Stimulated activated CD8-positive, alpha-beta memory T cell treated with anti-CD3 and anti-CD28 coated beads, Interleukin-4, amount 100 ng/mL, for 4 hours (primary cell): Measurements from ENCODE around the gene CARNS1.

ENCODE experiments used
- DNase-seq, 2 donors: peaks; one replicate each; pipeline ENCODE4 v3.0.0-alpha.2; 2020; ENCODE audit warnings: low read depth in 2 of 2, low spot score in 1 of 2

CARNS1 gene

GRCh38 chr11:67376063-67376820, 39.2 kb upstream of the CARNS1 start:
- no peak for DNase-seq

- DNase-seq, result no peak
Measured at GRCh38 chr11:67376873-67377808, 38.3 kb upstream of the CARNS1 start.

- no peak for DNase-seq
Measured at GRCh38 chr11:67378544-67378943, 36.9 kb upstream of the CARNS1 start.

- no peak for DNase-seq
Measured at GRCh38 chr11:67379061-67380058, 36.1 kb upstream of the CARNS1 start.

DNA sequence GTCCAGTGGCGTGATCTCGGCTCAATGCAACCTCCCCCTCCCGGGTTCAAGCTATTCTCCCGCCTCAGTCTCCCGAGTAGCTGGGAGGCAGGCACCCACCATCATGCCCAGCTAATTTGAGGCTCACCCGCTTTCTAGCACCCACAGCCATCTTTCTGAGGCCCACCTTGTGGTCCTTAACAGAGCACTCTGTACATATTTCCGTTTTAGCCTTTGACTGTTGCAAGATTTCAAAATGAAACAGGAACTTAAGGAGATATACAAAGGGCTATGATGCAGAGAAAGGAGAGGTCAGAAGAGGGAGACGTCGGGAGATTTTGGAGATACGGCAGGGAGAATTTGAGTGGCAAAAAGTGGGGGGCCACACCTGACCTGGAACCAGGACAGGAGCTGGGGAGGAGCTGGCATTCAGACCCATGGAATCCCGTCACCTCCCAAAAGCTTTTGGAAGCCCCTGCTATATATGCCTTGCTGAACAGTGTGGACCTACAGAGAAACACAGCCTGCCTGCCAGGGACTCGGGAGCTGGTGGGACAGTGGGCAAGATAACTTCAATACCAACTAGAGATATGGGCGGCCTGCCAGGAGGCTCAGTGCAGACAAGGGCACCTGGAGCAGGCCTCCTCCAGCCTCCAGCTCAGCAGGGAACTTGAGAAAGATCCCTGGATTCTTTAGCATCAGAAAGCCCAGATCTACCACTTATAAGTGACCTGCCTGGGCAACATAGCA, 34.1 kb upstream of the CARNS1 start:
- no peak for DNase-seq

DNA sequence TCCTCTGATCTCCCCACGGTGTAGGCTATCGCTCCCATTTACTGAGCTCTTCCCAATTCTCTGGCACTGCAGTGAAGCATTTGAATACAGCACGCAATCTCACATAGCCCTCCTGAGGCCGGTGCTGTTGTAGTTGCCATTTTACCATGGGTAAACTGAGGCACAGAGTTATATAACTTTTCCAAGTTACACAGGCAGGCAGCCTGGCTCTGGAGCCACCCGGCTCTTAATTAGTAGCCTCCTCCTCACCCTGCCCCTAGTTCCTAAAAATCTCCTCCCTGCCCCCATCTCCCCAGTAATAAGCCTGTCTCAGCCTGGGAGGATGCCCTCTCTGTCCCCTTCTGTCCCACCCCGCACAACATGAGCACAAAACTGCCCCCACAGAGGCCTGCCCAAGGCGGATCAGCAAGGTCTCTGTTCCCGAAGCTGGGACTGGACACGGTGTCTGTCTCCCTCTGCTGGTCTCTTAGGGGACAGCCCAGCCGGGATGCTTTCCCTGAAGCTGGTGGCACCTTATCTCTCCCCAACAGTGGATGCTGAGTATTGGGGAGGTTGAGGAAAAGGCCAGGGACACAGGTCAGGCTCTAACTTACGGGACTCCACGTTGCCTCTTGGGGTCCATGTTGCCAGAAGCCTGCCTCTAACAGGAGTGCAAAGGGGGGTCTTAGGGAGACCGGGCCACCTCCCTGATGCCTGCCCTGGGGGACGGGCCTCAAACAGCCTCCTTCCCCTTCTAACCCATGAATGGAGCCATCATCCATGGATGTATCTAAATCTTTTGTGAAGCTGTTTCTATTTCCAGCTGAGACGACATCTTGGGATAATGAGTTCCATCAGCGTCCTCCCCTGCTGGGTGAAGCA, 33.0 kb upstream of the CARNS1 start:
- peak; percentile 64 to 76 for DNase-seq

- no peak for DNase-seq
Measured at GRCh38 chr11:67384851-67385366, 30.6 kb upstream of the CARNS1 start.

DNA sequence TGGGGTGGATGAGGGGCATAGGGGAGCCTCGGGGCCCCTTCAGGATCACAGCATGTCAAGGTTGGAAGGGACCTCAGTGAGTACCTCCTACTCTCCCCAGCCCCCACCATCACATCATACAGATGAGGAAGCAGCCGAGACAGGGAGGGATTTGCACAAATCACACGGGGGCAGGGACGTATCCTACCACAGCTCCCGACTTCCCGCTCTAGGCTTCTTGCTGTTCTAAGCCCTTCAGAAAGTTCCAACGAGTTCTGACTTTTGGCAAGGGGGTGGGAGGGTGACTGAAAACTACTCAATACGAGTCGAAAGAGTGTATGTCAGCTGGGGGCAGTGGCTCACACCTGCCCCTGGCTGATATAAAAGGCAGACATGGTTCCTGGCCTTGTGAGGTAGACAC, 28.4 kb upstream of the CARNS1 start:
- no peak for DNase-seq

DNA sequence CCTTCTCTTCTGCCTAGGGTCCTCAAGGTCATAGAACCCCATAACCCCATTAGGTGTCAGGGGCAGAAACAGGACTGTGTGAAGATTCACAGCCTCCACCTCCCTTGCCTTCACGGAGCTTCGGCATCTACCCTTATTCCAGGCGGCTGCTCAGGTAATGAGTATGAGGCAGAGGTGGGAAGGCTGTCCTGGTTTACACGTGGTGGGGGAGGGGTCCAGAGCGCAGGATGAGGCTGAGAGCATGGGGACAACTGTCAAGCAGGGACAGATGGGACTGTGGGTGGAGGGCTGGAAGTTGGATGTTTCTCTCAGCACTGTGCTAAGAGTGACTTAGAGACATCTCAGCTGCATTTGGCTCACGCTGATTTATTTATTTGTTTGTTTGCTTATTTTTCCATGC, 28.0 kb upstream of the CARNS1 start:
- DNase-seq, result no peak

- DNase-seq, result no peak
Measured at GRCh38 chr11:67389477-67389876, 26.0 kb upstream of the CARNS1 start.

- DNase-seq, result no peak
Measured at GRCh38 chr11:67390947-67391303, 24.6 kb upstream of the CARNS1 start.

DNA sequence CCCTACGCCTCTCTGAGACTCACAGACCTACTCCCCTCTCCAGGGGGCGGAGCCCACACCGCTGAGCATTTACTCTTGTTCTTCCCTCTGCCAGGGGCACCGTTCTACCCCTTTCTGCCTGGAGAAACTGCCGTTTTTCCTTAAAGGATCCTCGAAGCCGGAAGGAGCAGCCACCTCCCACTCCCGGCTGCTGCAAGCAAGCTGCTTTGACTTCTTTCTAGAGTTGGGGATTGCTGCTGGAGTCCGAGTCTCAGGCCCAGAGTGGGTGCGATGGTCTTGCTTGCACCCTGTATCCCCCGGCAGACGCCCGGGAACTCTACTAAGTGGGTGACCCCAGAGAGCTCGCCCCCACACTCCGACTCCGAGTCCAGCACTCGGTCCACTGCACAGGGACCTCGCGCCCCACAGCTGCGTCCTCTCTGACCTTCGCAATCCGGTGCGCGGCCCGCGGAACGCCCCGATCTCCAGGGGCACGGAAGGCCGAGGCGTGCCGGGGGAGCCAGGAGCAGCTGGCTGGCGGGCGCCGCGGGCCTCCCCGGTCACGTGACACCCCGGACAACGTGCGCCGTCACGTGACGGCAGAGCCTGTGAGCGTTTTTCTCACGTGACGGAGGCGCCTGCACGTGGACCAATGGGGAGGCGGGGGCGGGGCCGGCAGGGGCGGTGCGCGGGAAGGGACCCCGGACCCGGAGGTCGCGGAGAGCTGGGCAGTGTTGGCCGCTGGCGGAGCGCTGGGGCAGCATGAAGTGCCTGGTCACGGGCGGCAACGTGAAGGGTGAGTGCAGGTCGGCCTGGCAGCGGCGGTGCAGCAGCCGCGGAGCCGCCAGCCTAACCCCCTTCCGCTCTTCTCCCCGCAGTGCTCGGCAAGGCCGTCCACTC, 23.9 kb upstream of the CARNS1 start, which contains the start of gene RAD9A:
TSS of gene RAD9A (plus strand) at position 683 of the 879 bp plus-strand sequence. CDS start at position 742, 59 bp downstream.
- DNase-seq, result peak; percentile 82 to 89

GRCh38 chr11:67392183-67392715, 23.2 kb upstream of the CARNS1 start:
- no peak for DNase-seq

DNA sequence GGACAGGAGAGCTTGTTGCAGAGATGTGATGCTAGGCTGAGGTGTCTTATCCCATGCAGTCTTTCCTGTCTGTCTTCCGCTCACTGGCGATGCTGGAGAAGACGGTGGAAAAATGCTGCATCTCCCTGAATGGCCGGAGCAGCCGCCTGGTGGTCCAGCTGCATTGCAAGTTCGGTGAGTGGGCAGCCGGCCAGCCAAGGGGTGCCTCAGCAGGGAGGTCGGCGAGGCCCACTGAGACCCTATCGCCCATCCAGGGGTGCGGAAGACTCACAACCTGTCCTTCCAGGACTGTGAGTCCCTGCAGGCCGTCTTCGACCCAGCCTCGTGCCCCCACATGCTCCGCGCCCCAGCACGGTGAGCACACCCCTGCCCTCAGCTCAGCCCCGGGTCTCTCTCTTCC, 22.0 kb upstream of the CARNS1 start:
- DNase-seq, result no peak

GRCh38 chr11:67393990-67394389, 21.5 kb upstream of the CARNS1 start:
- no peak for DNase-seq

GRCh38 chr11:67395555-67396258, 19.8 kb upstream of the CARNS1 start:
- no peak for DNase-seq

DNA sequence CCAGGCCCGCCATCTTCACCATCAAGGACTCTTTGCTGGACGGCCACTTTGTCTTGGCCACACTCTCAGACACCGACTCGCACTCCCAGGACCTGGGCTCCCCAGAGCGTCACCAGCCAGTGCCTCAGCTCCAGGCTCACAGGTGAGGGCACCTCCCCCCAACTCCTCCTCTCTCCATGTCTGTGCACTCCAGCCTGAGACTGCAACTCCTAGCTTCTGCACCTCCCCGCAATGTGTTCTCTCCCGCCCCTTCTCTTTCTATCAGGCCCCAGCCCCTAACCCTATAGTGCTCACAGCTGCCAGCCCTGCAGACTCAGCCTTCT, 19.3 kb upstream of the CARNS1 start:
- no peak for DNase-seq
